ENCODE measurements around the gene PSMA5. TPM values are rescaled to one million over a fixed set of nuclear protein-coding genes. Genes with fewer than 3 reads are reported as not detected.

PSMA5 gene
- total and polyA plus RNA-seq, 2 of the 13 experiments (the other 11 are each of a cell fraction or from before 2014, with no cell fraction given): 140 to 169 TPM

GRCh38 chr1:109467301-109467777, 41.1 kb upstream of the PSMA5 start:
- Histone ChIP-seq H3K9ac (ENCODE audit: insufficient read depth, low read depth, low read length) (no peak overlapping the region), H4K20me1 (ENCODE audit: insufficient read depth, low read length) (no peaks in the 10 kb centered on the region), H3K9me3 (ENCODE audit: low read length) (no peaks in the 10 kb centered on the region), H3K4me3 (replicated peaks in 1 of 3; ENCODE audit: insufficient read depth in 1 of 3, low read depth in 2 of 3, low read length in 3 of 3) (peak overlapping the region in 2 of 3 experiments; percentile 62 to 75; a peak in 2 of 6 replicates), H3K4me1 (ENCODE audit: insufficient read depth, low read length) (peaks cover 19% of the 10 kb centered on the region), H3K27ac (ENCODE audit: extremely low read length, insufficient read depth, low read length) (no peak overlapping the region), H3K79me2 (ENCODE audit: insufficient read depth, low read length) (no peaks in the 10 kb centered on the region), H2AFZ (ENCODE audit: low read length) (no peak overlapping the region), H3K4me2 (ENCODE audit: low read depth, low read length) (peak overlapping the region; percentile 62), H3K36me3 (replicated peaks in 1 of 2; ENCODE audit: control insufficient read depth in 1 of 2, insufficient read depth in 2 of 2, low read length in 2 of 2) (no peaks in the 10 kb centered on the region), H3K27me3 (ENCODE audit: control insufficient read depth in 1 of 2, insufficient read depth in 2 of 2, low read length in 2 of 2) (peaks cover 0 to 64% of the 10 kb centered on the region in 2 experiments; a peak in 4 of 5 replicates)
- TF ChIP-seq PRDM10 (CRISPR knock-in tag; IDR thresholded peaks at IDR 0.05; ENCODE audit: low read depth): 0 out of 2 replicates have a peak, but pooled peaks have one; percentile 32
- TF ChIP-seq ZNF234 (CRISPR knock-in tag; conservative IDR thresholded peaks at IDR 0.05): no peak
- ATAC-seq (peak; percentile 51), DNase-seq (ENCODE audit: low spot score) (no peak), FAIRE-seq (no peak)
- intact Hi-C loops (cut with micrococcal nuclease; ENCODE audit: unreplicated experiment) (no loop called here), in situ Hi-C loops (cut with HindIII; ENCODE audit: extremely low pct_ligation_motif_present, low pct_unique_long_range_greater_than_20kb) (no loop called here)
- ChIA-PET POLR2A (no interaction called here), CTCF (ENCODE audit: low intra/inter-chr PET ratio, low total read pairs) (no interaction called here)
- BruUV-seq (replicated peaks): no TSS peak
- 11% methylated on average over 17 of the region's 23 CpGs for WGBS (ENCODE audit: low lambda C conversion rate)
